H9 (cell line): Measurements from ENCODE around the gene SPEM3. TPM values are rescaled to one million over a fixed set of nuclear protein-coding genes. Genes with fewer than 3 reads are reported as not detected.

Experiments used
- DNase-seq: peaks from one replicate; pipeline ENCODE4 v3.0.0-alpha.2; 2017
- H2AFZ ChIP-seq: one replicate; pipeline ENCODE4 v1.6.1; 2013; ENCODE audit warnings: mild to moderate bottlenecking, low read length, control low read depth, moderate library complexity
- H2AK5ac ChIP-seq: 2 replicates; pipeline ENCODE4 v1.6.1; 2013; ENCODE audit warnings: low read length, control low read depth, mixed read lengths; ENCODE audit not compliant: insufficient read length
- H2BK120ac ChIP-seq: one replicate; pipeline ENCODE4 v1.6.1; 2013; ENCODE audit warnings: low read depth, mild to moderate bottlenecking, low read length, control low read depth, inconsistent platforms; ENCODE audit not compliant: poor library complexity, severe bottlenecking
- H2BK12ac ChIP-seq: 2 replicates; pipeline ENCODE4 v1.6.1; 2013; ENCODE audit warnings: low read length, control low read depth, mixed read lengths, low read depth; ENCODE audit not compliant: insufficient read length
- H2BK15ac ChIP-seq: 2 replicates; pipeline ENCODE4 v1.6.1; 2013; ENCODE audit warnings: low read depth, low read length, control low read depth
- H2BK20ac ChIP-seq: one replicate; pipeline ENCODE4 v1.6.1; 2013; ENCODE audit warnings: low read depth, mild to moderate bottlenecking, low read length, control low read depth, inconsistent platforms; ENCODE audit not compliant: poor library complexity, severe bottlenecking
- H2BK5ac ChIP-seq: 2 replicates; pipeline ENCODE4 v1.6.1; 2013; ENCODE audit warnings: low read length, control low read depth, mixed read lengths; ENCODE audit not compliant: insufficient read length
- H3K14ac ChIP-seq: 2 replicates; pipeline ENCODE4 v1.6.1; 2013; ENCODE audit warnings: low read length, control low read depth; ENCODE audit not compliant: insufficient read depth
- H3K18ac ChIP-seq: 2 replicates; pipeline ENCODE4 v1.6.1; 2013; ENCODE audit warnings: low read depth, mild to moderate bottlenecking, mixed read lengths, low read length, control low read depth; ENCODE audit not compliant: insufficient read length
- H3K23ac ChIP-seq: 2 replicates; pipeline ENCODE4 v1.6.1; 2013; ENCODE audit warnings: low read length, control low read depth, mixed read lengths, low read depth; ENCODE audit not compliant: insufficient read length
- H3K23me2 ChIP-seq: 2 replicates; pipeline ENCODE4 v1.6.1; 2013; ENCODE audit warnings: low read depth, mild to moderate bottlenecking, mixed read lengths, low read length, control low read depth; ENCODE audit not compliant: insufficient read length, poor library complexity, severe bottlenecking
- H3K27ac ChIP-seq: 2 replicates; pipeline ENCODE4 v1.5.1; 2013; ENCODE audit warnings: low read length, control low read depth, mixed read lengths, low read depth; ENCODE audit not compliant: insufficient read length
- H3K27me3 ChIP-seq: 2 replicates; pipeline ENCODE4 v1.6.1; 2013; ENCODE audit warnings: low read length, control low read depth, inconsistent platforms; ENCODE audit not compliant: insufficient read depth
- H3K4ac ChIP-seq: 2 replicates; pipeline ENCODE4 v1.6.1; 2013; ENCODE audit warnings: low read depth, mild to moderate bottlenecking, control low read depth, inconsistent platforms, low read length, moderate library complexity
- H3K4me1 ChIP-seq: 2 replicates; pipeline ENCODE4 v1.6.1; 2013; ENCODE audit warnings: low read length, control low read depth, inconsistent platforms; ENCODE audit not compliant: insufficient read depth
- H3K4me2 ChIP-seq: 2 replicates; pipeline ENCODE4 v1.6.1; 2013; ENCODE audit warnings: low read length, control low read depth, mixed read lengths; ENCODE audit not compliant: insufficient read length, insufficient read depth
- H3K56ac ChIP-seq: 2 replicates; pipeline ENCODE4 v1.6.1; 2013; ENCODE audit warnings: low read depth, mild to moderate bottlenecking, mixed read lengths, low read length, control low read depth; ENCODE audit not compliant: insufficient read length
- H3K79me1 ChIP-seq: 2 replicates; pipeline ENCODE4 v1.6.1; 2013; ENCODE audit warnings: low read depth, mild to moderate bottlenecking, moderate library complexity, low read length, control low read depth, inconsistent platforms; ENCODE audit not compliant: insufficient read depth, poor library complexity, severe bottlenecking
- H3K79me2 ChIP-seq: 2 replicates; pipeline ENCODE4 v1.6.1; 2013; ENCODE audit warnings: low read length, control low read depth, inconsistent platforms; ENCODE audit not compliant: insufficient read depth
- H3K9ac ChIP-seq: 2 replicates; pipeline ENCODE4 v1.6.1; 2013; ENCODE audit warnings: low read length, control low read depth, mixed read lengths; ENCODE audit not compliant: insufficient read length; ENCODE audit errors: extremely low read depth
- H3K9me3 ChIP-seq: one replicate; pipeline ENCODE4 v1.6.1; 2013; ENCODE audit warnings: low read depth, low read length, inconsistent platforms; ENCODE audit not compliant: control insufficient read depth
- H3T11ph ChIP-seq: one replicate; pipeline ENCODE4 v1.6.1; 2013; ENCODE audit warnings: mild to moderate bottlenecking, low read length, control low read depth, inconsistent platforms
- H4K20me1 ChIP-seq: one replicate; pipeline ENCODE4 v1.6.1; 2013; ENCODE audit not compliant: control insufficient read depth, insufficient read length, insufficient read depth
- H4K5ac ChIP-seq: 2 replicates; pipeline ENCODE4 v1.6.1; 2013; ENCODE audit warnings: low read depth, mild to moderate bottlenecking, mixed read lengths, low read length, control low read depth; ENCODE audit not compliant: insufficient read length
- H4K8ac ChIP-seq: replicated peaks from 2 replicates; pipeline ENCODE4 v1.6.1; 2013; ENCODE audit warnings: low read length, control low read depth, mixed read lengths, low read depth; ENCODE audit not compliant: insufficient read length
- H4K91ac ChIP-seq: 2 replicates; pipeline ENCODE4 v1.6.1; 2013; ENCODE audit warnings: low read depth, mild to moderate bottlenecking, moderate library complexity, mixed read lengths, low read length, control low read depth; ENCODE audit not compliant: insufficient read length
- H3K27ac Mint-ChIP-seq, 3 experiments: 2 replicates in 2 of 3; 3 replicates in 1 of 3; pipeline ENCODE4 v1.8.0; 2020 to 2021; ENCODE audit warnings: mixed read lengths in 3 of 3, mild to moderate bottlenecking in 1 of 3, moderate library complexity in 1 of 3
- H3K27me3 Mint-ChIP-seq: 2 replicates; pipeline ENCODE4 v1.8.0; 2021; ENCODE audit warnings: low read depth, mild to moderate bottlenecking, moderate library complexity, mixed read lengths
- H3K36me3 Mint-ChIP-seq, 3 experiments: 2 replicates in 2 of 3; 3 replicates in 1 of 3; pipeline ENCODE4 v1.8.0; 2020 to 2021; ENCODE audit warnings: low read depth in 3 of 3, mixed read lengths in 3 of 3; ENCODE audit not compliant: insufficient read depth in 1 of 3
- H3K4me1 Mint-ChIP-seq, 2 experiments: 2 replicates each; pipeline ENCODE4 v1.8.0; 2020; ENCODE audit warnings: mixed read lengths in 2 of 2
- H3K4me3 Mint-ChIP-seq, 2 experiments: 2 replicates in 1 of 2; 3 replicates in 1 of 2; pipeline ENCODE4 v1.8.0; 2020 to 2021; ENCODE audit warnings: mild to moderate bottlenecking in 2 of 2, mixed read lengths in 2 of 2, moderate library complexity in 1 of 2
- H3K9me3 Mint-ChIP-seq, 2 experiments: 2 replicates in 1 of 2; 3 replicates in 1 of 2; pipeline ENCODE4 v1.8.0; 2020; ENCODE audit warnings: mild to moderate bottlenecking in 2 of 2, mixed read lengths in 2 of 2, moderate library complexity in 1 of 2
- WGBS: extraction: QIAGEN DNeasy Blood & Tissue Kit; methylation state at CpG from one replicate; pipeline ENCODE4 v1.1.7; 2013; ENCODE audit warnings: missing lambda C conversion rate, low lambda C conversion rate, mixed read lengths; ENCODE audit not compliant: insufficient read length; ENCODE audit errors: extremely low coverage; 5-methylcytosine and 5-hydroxymethylcytosine counted together
- total RNA-seq: library from RNA; stranded (reverse); gene quantifications from 2 replicates; pipeline ENCODE4 v1.2.1, GENCODE V29; 2021
- TF ChIP-seq, protein P1 (sequence below): fragments of 200-600 bp; sonication (generic); conservative IDR thresholded peaks from 3 replicates; pipeline ENCODE4 v1.8.0; 2021; ENCODE audit warnings: antibody characterized with exemption, mild to moderate bottlenecking

SPEM3 gene
- total RNA-seq, 1 experiment from 2014 or later = not detected

- H4K20me1 ChIP-seq = no peaks in the 10 kb centered on the region
- no peak overlapping the region for H3K4ac ChIP-seq
- Mint-ChIP-seq H3K27ac (peak overlapping the region in 2 of 3 experiments; percentile 31 to 83; a peak in 4 of 7 replicates), H3K36me3 (peaks cover 7 to 32% (median 31%) of the 10 kb centered on the region in 3 experiments; a peak in 6 of 7 replicates), H3K4me1 (peaks cover 21 to 25% of the 10 kb centered on the region in 2 experiments), H3K27me3 (peaks cover 37% of the 10 kb centered on the region), H3K4me3 (peak overlapping the region; percentile 54 to 63), H3K9me3 (0 out of 5 replicates have a peak, but pooled peaks cover 0 to under 1% of the 10 kb centered on the region in 2 experiments)
- no peak overlapping the region for H3K23ac ChIP-seq
- no CpG with 5 or more reads among the region's 23 CpGs for WGBS
- H3K27me3 ChIP-seq = peaks cover 11% of the 10 kb centered on the region; the same call in 1 of the 2 replicates
- H3K79me2 ChIP-seq = no peaks in the 10 kb centered on the region
- no peaks in the 10 kb centered on the region for H3K79me1 ChIP-seq
- no peak overlapping the region for H2BK12ac ChIP-seq
- no peak overlapping the region for H2BK15ac ChIP-seq
- DNase-seq = no peak
- TF ChIP-seq, protein P1, sequence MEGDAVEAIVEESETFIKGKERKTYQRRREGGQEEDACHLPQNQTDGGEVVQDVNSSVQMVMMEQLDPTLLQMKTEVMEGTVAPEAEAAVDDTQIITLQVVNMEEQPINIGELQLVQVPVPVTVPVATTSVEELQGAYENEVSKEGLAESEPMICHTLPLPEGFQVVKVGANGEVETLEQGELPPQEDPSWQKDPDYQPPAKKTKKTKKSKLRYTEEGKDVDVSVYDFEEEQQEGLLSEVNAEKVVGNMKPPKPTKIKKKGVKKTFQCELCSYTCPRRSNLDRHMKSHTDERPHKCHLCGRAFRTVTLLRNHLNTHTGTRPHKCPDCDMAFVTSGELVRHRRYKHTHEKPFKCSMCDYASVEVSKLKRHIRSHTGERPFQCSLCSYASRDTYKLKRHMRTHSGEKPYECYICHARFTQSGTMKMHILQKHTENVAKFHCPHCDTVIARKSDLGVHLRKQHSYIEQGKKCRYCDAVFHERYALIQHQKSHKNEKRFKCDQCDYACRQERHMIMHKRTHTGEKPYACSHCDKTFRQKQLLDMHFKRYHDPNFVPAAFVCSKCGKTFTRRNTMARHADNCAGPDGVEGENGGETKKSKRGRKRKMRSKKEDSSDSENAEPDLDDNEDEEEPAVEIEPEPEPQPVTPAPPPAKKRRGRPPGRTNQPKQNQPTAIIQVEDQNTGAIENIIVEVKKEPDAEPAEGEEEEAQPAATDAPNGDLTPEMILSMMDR = no peak
- H3T11ph ChIP-seq = no peak overlapping the region
- H4K91ac ChIP-seq = no peak overlapping the region
- H2BK120ac ChIP-seq = no peak overlapping the region
- no peak overlapping the region for H2BK20ac ChIP-seq
- H3K4me2 ChIP-seq = peak overlapping the region; percentile 57
- H3K9ac ChIP-seq = no peak overlapping the region
- H3K56ac ChIP-seq = no peak overlapping the region
- no peak overlapping the region for H2AFZ ChIP-seq
- H4K8ac ChIP-seq = no peak overlapping the region
- H2BK5ac ChIP-seq = no peak overlapping the region
- no peak overlapping the region for H3K18ac ChIP-seq
- 0 out of 2 replicates have a peak overlapping the region, but pooled peaks have one; percentile 22 for H3K14ac ChIP-seq
- no peaks in the 10 kb centered on the region for H3K9me3 ChIP-seq
- no peak overlapping the region for H3K27ac ChIP-seq
- H3K23me2 ChIP-seq = peaks cover 17% of the 10 kb centered on the region
- H2AK5ac ChIP-seq = no peak overlapping the region
- no peaks in the 10 kb centered on the region for H3K4me1 ChIP-seq
- no peak overlapping the region for H4K5ac ChIP-seq
Observed at GRCh38 chr17:7384489-7385081, 44.1 kb upstream of the SPEM3 start.
